ENCODE measurements around the gene SCFD2.

The SCFD2 gene

GRCh38 chr4:52833941-52834525 is 531.8 kb downstream of the SCFD2 start:
- TF ChIP-seq CTCF (IDR thresholded peaks at IDR 0.05; ENCODE audit: low read depth, low read length, missing control alignments): no peak
- in situ Hi-C loops (cut with HindIII; ENCODE audit: low sequenced_read_pairs): no loop called here
- no peak for DNase-seq (ENCODE audit: low read depth)
- no peak overlapping the region for H3K4me3 ChIP-seq (ENCODE audit: low read depth, low read length)

GRCh38 chr4:52825460-52826090 is 540.3 kb downstream of the SCFD2 start:
- no peak overlapping the region for H3K4me3 ChIP-seq (ENCODE audit: low read depth, low read length)
- in situ Hi-C loops (cut with HindIII; ENCODE audit: low sequenced_read_pairs): no loop called here
- no peak for DNase-seq (ENCODE audit: low read depth)
- TF ChIP-seq CTCF (IDR thresholded peaks at IDR 0.05; ENCODE audit: low read depth, low read length, missing control alignments): no peak

- in situ Hi-C loops (cut with HindIII; ENCODE audit: low sequenced_read_pairs): no loop called here
- H3K4me3 ChIP-seq (ENCODE audit: low read depth, low read length): no peak overlapping the region
- TF ChIP-seq CTCF (IDR thresholded peaks at IDR 0.05; ENCODE audit: low read depth, low read length, missing control alignments): no peak
- DNase-seq (ENCODE audit: low read depth): peak; percentile 23
Observed at GRCh38 chr4:52824603-52825459, 541.0 kb downstream of the SCFD2 start.

- no peak for TF ChIP-seq CTCF (IDR thresholded peaks at IDR 0.05; ENCODE audit: low read depth, low read length, missing control alignments)
- DNase-seq (ENCODE audit: low read depth): no peak
- in situ Hi-C loops (cut with HindIII; ENCODE audit: low sequenced_read_pairs): no loop called here
- no peak overlapping the region for H3K4me3 ChIP-seq (ENCODE audit: low read depth, low read length)
Observed at GRCh38 chr4:52824270-52824602, 541.6 kb downstream of the SCFD2 start.

GRCh38 chr4:52823702-52824092 is 542.2 kb downstream of the SCFD2 start:
- no peak for TF ChIP-seq CTCF (IDR thresholded peaks at IDR 0.05; ENCODE audit: low read depth, low read length, missing control alignments)
- in situ Hi-C loops (cut with HindIII; ENCODE audit: low sequenced_read_pairs): no loop called here
- H3K4me3 ChIP-seq (ENCODE audit: low read depth, low read length): no peak overlapping the region
- DNase-seq (ENCODE audit: low read depth): no peak
